ENCODE measurements around the gene AQR. TPM values are rescaled to one million over a fixed set of nuclear protein-coding genes. Genes with fewer than 3 reads are reported as not detected.
"Not testable (repeated sequence)": the region's sequence is repeated elsewhere in the genome, so short reads cannot be mapped to it uniquely, and the experiment has no call there.

Gene AQR
- total and polyA plus RNA-seq, 9 donors: 9.2 to 32.4 (median 27.5) TPM

DNA sequence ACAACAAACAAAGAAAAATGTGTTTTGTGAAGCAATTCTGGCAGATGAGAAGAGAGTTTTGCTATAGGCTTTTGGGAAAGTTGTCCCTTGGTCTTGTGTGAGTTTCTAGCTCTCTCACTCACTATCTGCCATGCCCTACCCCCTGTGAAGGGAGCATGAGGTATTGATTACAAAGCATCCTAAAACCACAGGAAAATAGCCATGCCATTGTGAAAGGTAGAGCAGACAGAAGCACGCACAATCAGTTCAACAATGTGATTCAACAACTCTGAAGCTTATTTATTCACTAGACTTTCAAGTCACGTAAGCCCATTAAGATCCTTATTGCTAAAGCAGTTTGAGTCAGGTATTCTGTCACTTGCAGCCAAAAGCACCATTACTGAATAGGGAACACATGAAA is 6.5 kb upstream of the AQR start:
- no peaks in the 10 kb centered on the region for H3K9me3 ChIP-seq
- intact Hi-C loops (cut with DNase I): no loop called here
- WGBS, 3 donors: 95 to 98% (median 97%) methylated on average over 2 of the region's 2 CpGs
- H3K4me1 ChIP-seq (ENCODE audit: insufficient read depth): no peaks in the 10 kb centered on the region
- no peak overlapping the region for H3K4me3 ChIP-seq
- no peaks in the 10 kb centered on the region for H3K36me3 ChIP-seq
- TF ChIP-seq EP300 (IDR thresholded peaks at IDR 0.05) (no peak), POLR2A (IDR thresholded peaks at IDR 0.05) (no peak)
- TF ChIP-seq, protein P1, sequence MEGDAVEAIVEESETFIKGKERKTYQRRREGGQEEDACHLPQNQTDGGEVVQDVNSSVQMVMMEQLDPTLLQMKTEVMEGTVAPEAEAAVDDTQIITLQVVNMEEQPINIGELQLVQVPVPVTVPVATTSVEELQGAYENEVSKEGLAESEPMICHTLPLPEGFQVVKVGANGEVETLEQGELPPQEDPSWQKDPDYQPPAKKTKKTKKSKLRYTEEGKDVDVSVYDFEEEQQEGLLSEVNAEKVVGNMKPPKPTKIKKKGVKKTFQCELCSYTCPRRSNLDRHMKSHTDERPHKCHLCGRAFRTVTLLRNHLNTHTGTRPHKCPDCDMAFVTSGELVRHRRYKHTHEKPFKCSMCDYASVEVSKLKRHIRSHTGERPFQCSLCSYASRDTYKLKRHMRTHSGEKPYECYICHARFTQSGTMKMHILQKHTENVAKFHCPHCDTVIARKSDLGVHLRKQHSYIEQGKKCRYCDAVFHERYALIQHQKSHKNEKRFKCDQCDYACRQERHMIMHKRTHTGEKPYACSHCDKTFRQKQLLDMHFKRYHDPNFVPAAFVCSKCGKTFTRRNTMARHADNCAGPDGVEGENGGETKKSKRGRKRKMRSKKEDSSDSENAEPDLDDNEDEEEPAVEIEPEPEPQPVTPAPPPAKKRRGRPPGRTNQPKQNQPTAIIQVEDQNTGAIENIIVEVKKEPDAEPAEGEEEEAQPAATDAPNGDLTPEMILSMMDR (IDR thresholded peaks at IDR 0.05): no peak
- no peak for DNase-seq
- H3K27me3 ChIP-seq: no peaks in the 10 kb centered on the region
- H3K27ac ChIP-seq: no peak overlapping the region

GRCh38 chr15:34973512-34973911 is 4.0 kb upstream of the AQR start:
- intact Hi-C loops (cut with DNase I): no loop called here
- Histone ChIP-seq H3K4me3 (no peak overlapping the region), H3K27ac (no peak overlapping the region), H3K9me3 (no peaks in the 10 kb centered on the region), H3K4me1 (ENCODE audit: insufficient read depth) (peaks cover 3% of the 10 kb centered on the region), H3K27me3 (no peaks in the 10 kb centered on the region), H3K36me3 (no peaks in the 10 kb centered on the region)
- TF ChIP-seq EP300 (IDR thresholded peaks at IDR 0.05): no peak
- TF ChIP-seq POLR2A (IDR thresholded peaks at IDR 0.05): no peak
- TF ChIP-seq, protein P1 (IDR thresholded peaks at IDR 0.05): no peak
- DNase-seq: no peak
- 81 to 93% (median 85%) methylated on average over 2 of the region's 2 CpGs for WGBS, 3 donors

DNA sequence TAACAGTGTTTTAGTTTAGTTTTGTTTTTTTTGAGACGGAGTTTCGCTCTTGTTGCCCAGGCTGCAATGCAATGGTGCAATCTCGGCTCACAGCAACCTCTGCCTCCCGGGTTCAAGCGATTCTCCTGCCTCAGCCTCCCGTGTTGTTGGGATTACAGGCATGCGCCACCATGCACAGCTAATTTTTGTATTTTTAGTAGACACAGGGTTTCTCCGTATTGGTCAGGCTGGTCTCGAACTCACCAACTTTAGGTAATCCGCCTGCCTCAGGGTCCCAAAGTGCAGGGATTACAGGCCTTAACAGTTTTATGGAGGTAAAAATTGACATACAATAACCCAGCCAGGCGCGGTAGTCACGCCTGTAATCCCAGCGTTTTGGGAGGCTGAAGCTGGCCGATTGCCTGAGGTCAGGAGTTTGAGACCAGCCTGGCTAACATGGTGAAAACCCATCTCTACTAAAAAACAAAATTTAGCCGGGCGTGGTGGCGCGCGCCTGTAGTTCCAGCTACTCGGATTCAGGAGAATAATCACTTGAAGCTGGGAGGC is 629 bp upstream of the AQR start:
- peak in 2 of 5 donors; percentile 37 for DNase-seq
- H3K27me3 ChIP-seq; intact Hi-C loops (cut with DNase I); H3K36me3 ChIP-seq; H3K9me3 ChIP-seq; H3K4me1 ChIP-seq (ENCODE audit: insufficient read depth); H3K27ac ChIP-seq: not testable (repeated sequence)
- WGBS, 3 donors: 64 to 66% (median 66%) methylated on average over 21 of the region's 21 CpGs
- H3K4me3 ChIP-seq: peak overlapping the region; percentile 98

- WGBS, 3 donors: 80 to 85% (median 84%) methylated on average over 2 of the region's 2 CpGs
- H3K4me1 ChIP-seq (ENCODE audit: insufficient read depth): peaks cover 2% of the 10 kb centered on the region
- TF ChIP-seq, protein P1 (IDR thresholded peaks at IDR 0.05): no peak
- TF ChIP-seq EP300 (IDR thresholded peaks at IDR 0.05): no peak
- no peak for TF ChIP-seq POLR2A (IDR thresholded peaks at IDR 0.05)
- no peaks in the 10 kb centered on the region for H3K27me3 ChIP-seq
- H3K36me3 ChIP-seq: no peaks in the 10 kb centered on the region
- no peaks in the 10 kb centered on the region for H3K9me3 ChIP-seq
- no peak overlapping the region for H3K4me3 ChIP-seq
- intact Hi-C loops (cut with DNase I): no loop called here
- H3K27ac ChIP-seq: no peak overlapping the region
- DNase-seq: no peak
Observed at GRCh38 chr15:34964277-34964676, 5.3 kb downstream of the AQR start.

GRCh38 chr15:34953851-34954250 is 15.7 kb downstream of the AQR start:
- 93 to 94% (median 93%) methylated on average over 8 of the region's 8 CpGs for WGBS, 3 donors
- intact Hi-C loops (cut with DNase I): no loop called here
- Histone ChIP-seq H3K4me1 (ENCODE audit: insufficient read depth) (no peaks in the 10 kb centered on the region), H3K9me3 (no peaks in the 10 kb centered on the region), H3K4me3 (no peak overlapping the region), H3K27me3 (no peaks in the 10 kb centered on the region), H3K27ac (no peak overlapping the region), H3K36me3 (no peaks in the 10 kb centered on the region)
- TF ChIP-seq EP300 (IDR thresholded peaks at IDR 0.05): no peak
- no peak for DNase-seq

Measured in ovary (tissue), 9 donors.